Measurements from ENCODE around the gene CEP85L.

The CEP85L gene

DNA sequence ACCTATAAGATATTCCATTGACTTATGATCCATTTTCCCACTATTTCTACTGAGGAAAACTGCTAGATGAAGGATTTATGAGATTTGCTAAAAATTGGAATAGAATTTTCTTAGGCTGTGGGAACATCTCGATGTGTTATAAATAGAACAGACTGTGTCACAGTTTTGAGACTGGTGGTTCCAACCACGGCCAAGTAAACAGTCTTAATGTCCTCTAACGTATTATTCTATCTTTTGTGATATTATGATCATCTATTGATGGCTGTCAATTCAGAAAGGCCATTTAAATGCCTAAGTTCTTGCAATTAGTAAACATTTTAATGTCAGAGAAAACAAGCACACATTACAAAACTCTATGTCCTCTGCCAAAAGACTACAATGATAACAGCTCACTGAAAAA, 174.8 kb downstream of the CEP85L start:
- H3K4me3 ChIP-seq (replicated peaks; ENCODE audit: insufficient read depth, low read length): no peak overlapping the region
- no peak overlapping the region for H3K27ac ChIP-seq (replicated peaks)
- no peak for DNase-seq (ENCODE audit: low read depth in 1 of 2, low spot score in 1 of 2)
- TF ChIP-seq, protein P1, sequence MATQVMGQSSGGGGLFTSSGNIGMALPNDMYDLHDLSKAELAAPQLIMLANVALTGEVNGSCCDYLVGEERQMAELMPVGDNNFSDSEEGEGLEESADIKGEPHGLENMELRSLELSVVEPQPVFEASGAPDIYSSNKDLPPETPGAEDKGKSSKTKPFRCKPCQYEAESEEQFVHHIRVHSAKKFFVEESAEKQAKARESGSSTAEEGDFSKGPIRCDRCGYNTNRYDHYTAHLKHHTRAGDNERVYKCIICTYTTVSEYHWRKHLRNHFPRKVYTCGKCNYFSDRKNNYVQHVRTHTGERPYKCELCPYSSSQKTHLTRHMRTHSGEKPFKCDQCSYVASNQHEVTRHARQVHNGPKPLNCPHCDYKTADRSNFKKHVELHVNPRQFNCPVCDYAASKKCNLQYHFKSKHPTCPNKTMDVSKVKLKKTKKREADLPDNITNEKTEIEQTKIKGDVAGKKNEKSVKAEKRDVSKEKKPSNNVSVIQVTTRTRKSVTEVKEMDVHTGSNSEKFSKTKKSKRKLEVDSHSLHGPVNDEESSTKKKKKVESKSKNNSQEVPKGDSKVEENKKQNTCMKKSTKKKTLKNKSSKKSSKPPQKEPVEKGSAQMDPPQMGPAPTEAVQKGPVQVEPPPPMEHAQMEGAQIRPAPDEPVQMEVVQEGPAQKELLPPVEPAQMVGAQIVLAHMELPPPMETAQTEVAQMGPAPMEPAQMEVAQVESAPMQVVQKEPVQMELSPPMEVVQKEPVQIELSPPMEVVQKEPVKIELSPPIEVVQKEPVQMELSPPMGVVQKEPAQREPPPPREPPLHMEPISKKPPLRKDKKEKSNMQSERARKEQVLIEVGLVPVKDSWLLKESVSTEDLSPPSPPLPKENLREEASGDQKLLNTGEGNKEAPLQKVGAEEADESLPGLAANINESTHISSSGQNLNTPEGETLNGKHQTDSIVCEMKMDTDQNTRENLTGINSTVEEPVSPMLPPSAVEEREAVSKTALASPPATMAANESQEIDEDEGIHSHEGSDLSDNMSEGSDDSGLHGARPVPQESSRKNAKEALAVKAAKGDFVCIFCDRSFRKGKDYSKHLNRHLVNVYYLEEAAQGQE (IDR thresholded peaks at IDR 0.05; ENCODE audit: insufficient replicate concordance, low read depth): no peak
- TF ChIP-seq, protein P2, sequence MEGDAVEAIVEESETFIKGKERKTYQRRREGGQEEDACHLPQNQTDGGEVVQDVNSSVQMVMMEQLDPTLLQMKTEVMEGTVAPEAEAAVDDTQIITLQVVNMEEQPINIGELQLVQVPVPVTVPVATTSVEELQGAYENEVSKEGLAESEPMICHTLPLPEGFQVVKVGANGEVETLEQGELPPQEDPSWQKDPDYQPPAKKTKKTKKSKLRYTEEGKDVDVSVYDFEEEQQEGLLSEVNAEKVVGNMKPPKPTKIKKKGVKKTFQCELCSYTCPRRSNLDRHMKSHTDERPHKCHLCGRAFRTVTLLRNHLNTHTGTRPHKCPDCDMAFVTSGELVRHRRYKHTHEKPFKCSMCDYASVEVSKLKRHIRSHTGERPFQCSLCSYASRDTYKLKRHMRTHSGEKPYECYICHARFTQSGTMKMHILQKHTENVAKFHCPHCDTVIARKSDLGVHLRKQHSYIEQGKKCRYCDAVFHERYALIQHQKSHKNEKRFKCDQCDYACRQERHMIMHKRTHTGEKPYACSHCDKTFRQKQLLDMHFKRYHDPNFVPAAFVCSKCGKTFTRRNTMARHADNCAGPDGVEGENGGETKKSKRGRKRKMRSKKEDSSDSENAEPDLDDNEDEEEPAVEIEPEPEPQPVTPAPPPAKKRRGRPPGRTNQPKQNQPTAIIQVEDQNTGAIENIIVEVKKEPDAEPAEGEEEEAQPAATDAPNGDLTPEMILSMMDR (IDR thresholded peaks at IDR 0.05; ENCODE audit: insufficient read depth, low read length): no peak
- no peak for TF ChIP-seq POLR2AphosphoS5 (IDR thresholded peaks at IDR 0.05; ENCODE audit: low read depth)
- TF ChIP-seq SPI1 (IDR thresholded peaks at IDR 0.05; ENCODE audit: borderline replicate concordance, low read depth): no peak
- no peak for TF ChIP-seq GABPA (IDR thresholded peaks at IDR 0.05; ENCODE audit: low read depth)
- no peaks in the 10 kb centered on the region for H3K27me3 ChIP-seq (ENCODE audit: insufficient read depth, poor library complexity, severe bottlenecking)

DNA sequence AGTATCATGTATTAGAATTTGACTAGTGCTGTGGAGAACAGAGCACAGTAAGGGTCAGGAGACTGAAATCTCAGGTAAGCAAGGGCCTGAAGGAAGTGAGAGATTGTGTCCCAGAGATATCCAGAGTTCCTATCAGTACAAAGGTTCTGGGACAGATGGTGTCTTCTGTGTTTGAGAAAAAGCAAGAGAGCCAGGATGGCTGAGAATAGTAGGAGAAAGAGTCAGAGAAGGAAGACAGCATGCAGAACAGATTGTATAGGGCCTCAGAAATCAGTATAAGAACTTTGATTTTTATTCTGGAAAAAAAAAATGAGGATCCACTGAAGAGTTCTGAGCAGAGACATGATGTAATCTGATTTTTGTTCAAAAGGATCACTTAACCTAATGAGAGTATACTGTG, 178.1 kb downstream of the CEP85L start:
- Histone ChIP-seq H3K4me3 (replicated peaks; ENCODE audit: insufficient read depth, low read length) (no peak overlapping the region), H3K27ac (replicated peaks) (no peak overlapping the region), H3K27me3 (ENCODE audit: insufficient read depth, poor library complexity, severe bottlenecking) (no peaks in the 10 kb centered on the region)
- DNase-seq (ENCODE audit: low read depth in 1 of 2, low spot score in 1 of 2): no peak
- TF ChIP-seq POLR2AphosphoS5 (IDR thresholded peaks at IDR 0.05; ENCODE audit: low read depth) (no peak), SPI1 (IDR thresholded peaks at IDR 0.05; ENCODE audit: borderline replicate concordance, low read depth) (no peak), GABPA (IDR thresholded peaks at IDR 0.05; ENCODE audit: low read depth) (no peak)
- TF ChIP-seq, protein P2 (IDR thresholded peaks at IDR 0.05; ENCODE audit: insufficient read depth, low read length): no peak
- TF ChIP-seq, protein P1 (IDR thresholded peaks at IDR 0.05; ENCODE audit: insufficient replicate concordance, low read depth): no peak

DNA sequence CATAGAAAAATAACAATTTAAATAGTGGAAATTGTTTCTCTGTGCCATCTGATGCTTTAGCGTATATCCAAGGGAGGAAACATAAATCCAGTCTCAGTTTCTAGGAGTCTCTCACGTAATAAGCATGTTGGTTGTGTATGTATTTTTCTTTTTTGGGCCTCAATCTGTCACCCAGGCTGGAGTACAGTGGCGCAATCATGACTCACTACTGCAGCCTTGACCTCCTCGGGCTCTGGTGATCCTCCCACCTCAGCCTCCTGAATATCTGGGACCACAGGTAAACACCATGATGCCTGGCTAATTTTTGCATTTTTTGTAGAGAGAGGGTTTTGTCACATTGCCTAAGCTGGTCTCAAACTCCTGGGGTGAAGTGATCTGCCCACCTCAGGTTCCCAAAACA, 181.9 kb downstream of the CEP85L start:
- H3K4me3 ChIP-seq (replicated peaks; ENCODE audit: insufficient read depth, low read length): no peak overlapping the region
- no peaks in the 10 kb centered on the region for H3K27me3 ChIP-seq (ENCODE audit: insufficient read depth, poor library complexity, severe bottlenecking)
- H3K27ac ChIP-seq (replicated peaks): no peak overlapping the region
- TF ChIP-seq, protein P1 (IDR thresholded peaks at IDR 0.05; ENCODE audit: insufficient replicate concordance, low read depth): no peak
- TF ChIP-seq SPI1 (IDR thresholded peaks at IDR 0.05; ENCODE audit: borderline replicate concordance, low read depth) (no peak), POLR2AphosphoS5 (IDR thresholded peaks at IDR 0.05; ENCODE audit: low read depth) (no peak), GABPA (IDR thresholded peaks at IDR 0.05; ENCODE audit: low read depth) (no peak)
- TF ChIP-seq, protein P2 (IDR thresholded peaks at IDR 0.05; ENCODE audit: insufficient read depth, low read length): no peak
- DNase-seq (ENCODE audit: low read depth in 1 of 2, low spot score in 1 of 2): no peak
